Keratinocyte (primary cell): ENCODE results near the gene SP1.

Experiments used
- CTCF ChIP-seq, 3 experiments: IDR thresholded peaks in 1 of 3; conservative IDR thresholded peaks in 1 of 3; optimal IDR thresholded peaks in 1 of 3; 2 replicates in 2 of 3; 3 replicates in 1 of 3; pipeline versions ENCODE3 to v1.5.1; 2011; ENCODE audit warnings: low read length in 3 of 3, mild to moderate bottlenecking in 3 of 3, moderate library complexity in 2 of 3, control low read depth in 1 of 3, inconsistent platforms in 1 of 3; ENCODE audit not compliant: insufficient read depth in 2 of 3; ENCODE audit errors: extremely low read depth in 1 of 3
- EZH2 ChIP-seq: IDR thresholded peaks from one replicate; pipeline ENCODE4 v1.6.1; 2012; ENCODE audit warnings: inconsistent platforms, mild to moderate bottlenecking, low read length, moderate library complexity

GRCh38 chr12:53462935-53463334 lies 83.0 kb downstream of the SP1 start:
- no peak for TF ChIP-seq CTCF (optimal IDR thresholded peaks at IDR 0.05 in 1 of 3, IDR thresholded peaks at IDR 0.05 in 1 of 3, conservative IDR thresholded peaks at IDR 0.05 in 1 of 3; ENCODE audit: extremely low read depth in 1 of 3, insufficient read depth in 2 of 3, low read length in 3 of 3)
- TF ChIP-seq EZH2, result no peak
